Cerebellar cortex (tissue), 1 donor: ENCODE results near the gene NKTR.

Source experiments
- DNase-seq: peaks from one replicate; pipeline ENCODE4 v3.0.0-alpha.2; 2015; ENCODE audit warnings: low spot score

NKTR gene

GRCh38 chr3:42649783-42650182, 49.3 kb downstream of the NKTR start:
- DNase-seq, result no peak

DNA sequence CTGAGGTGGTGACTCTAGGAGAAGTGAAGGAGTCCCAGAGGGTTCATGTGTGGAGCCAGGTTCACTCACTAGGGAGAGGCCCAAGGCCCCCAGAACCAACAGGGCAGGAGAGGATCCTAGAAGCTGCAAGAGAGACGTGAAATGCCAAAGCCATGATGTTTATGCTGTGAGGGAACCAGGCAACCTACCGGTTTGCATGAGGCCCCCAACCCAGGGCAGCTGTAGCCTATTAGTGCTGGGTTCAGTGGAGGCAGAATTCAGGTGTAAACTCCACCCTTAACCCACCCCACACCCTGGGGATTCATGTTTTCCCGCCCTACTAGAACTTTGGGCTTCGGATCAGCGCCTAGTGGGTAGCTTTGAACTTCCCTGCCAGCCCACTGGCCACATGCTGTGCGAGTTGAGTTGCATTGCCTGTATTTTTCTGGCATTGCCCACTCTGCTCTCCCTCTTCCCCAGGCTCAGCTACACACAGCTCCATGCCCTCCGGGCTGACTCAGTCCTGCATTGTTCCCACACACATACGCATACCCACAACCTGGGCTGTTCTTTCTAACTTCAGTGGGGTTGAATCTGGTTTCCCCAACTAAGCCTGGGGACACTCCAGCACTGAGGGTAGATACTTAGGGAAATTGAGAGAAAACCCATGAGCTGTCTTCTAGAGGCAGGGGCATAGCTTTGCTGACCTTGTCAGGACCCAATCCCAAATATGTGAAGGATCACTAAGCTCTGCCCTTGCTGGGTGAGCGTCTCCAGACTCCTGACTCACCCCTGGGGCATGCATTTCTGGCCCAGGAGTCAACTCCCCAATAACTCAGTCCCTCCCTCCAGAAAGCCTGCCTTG, 51.0 kb downstream of the NKTR start:
- DNase-seq, result no peak

DNA sequence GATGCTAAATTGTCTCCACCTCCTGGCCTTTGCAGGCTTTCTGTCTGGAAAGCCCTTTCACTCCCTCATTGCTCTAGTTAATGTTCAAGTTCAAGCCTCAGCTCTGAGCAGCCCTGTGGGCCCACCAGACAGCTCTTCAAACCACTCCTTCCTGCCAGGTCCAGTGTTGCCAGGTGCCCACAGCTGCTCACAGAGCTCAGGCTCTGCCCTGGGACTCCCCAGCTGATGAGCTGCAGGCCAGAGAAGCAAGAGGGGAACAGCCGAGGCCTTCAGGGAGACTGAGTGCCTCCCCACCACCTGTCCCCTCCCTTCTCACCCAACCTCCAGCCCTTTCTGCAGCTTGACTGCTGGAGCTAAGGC, 51.7 kb downstream of the NKTR start:
- no peak for DNase-seq

- DNase-seq, result no peak
These were observed 52.3 kb downstream of the NKTR start for GRCh38 chr3:42652611-42653302.

DNA sequence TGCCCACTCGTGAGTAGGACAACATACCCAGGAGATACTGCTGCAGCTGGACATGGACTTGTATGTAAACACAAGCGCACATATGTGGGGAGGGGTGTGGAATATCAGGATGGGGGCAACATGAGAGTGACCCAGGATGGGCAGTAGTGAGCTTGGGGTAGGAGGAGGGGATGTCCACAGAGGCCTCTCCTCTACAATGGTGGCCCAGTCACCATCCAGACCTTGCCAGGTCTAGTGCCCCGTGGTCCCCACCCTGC, 52.7 kb downstream of the NKTR start:
- DNase-seq, result no peak

GRCh38 chr3:42653560-42654330, 53.3 kb downstream of the NKTR start, which contains the start of gene ZBTB47:
TSS of gene ZBTB47 (plus strand) at chr3:42653697. CDS start at chr3:42658356, 4,659 bp downstream.
- DNase-seq, result no peak

- no peak for DNase-seq
These were observed 54.1 kb downstream of the NKTR start for GRCh38 chr3:42654331-42655201.

GRCh38 chr3:42655331-42655888, 54.9 kb downstream of the NKTR start:
- DNase-seq, result no peak

GRCh38 chr3:42655980-42656679, 55.6 kb downstream of the NKTR start:
- DNase-seq, result no peak

- DNase-seq, result no peak
These were observed 56.5 kb downstream of the NKTR start for GRCh38 chr3:42656680-42657610.

DNA sequence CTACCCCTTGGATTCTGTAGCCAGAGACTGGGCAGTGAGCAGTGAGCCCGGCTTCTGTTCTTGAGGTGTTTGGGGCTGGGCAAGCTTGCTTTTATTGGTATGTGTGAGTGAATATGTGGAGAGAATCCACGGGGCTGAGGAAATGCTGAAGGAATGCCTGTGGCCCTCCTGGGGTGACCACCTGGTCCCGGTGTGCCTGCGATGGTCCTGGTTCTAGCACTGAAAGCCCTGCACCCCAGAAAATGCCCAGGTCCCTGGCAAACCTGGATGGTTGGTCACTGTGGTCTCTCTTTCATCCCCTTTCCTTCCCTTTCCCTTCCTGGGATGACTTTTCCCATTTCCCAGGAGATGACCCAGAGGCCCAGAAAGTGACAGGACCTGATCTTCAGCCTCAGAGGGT, 57.2 kb downstream of the NKTR start:
- DNase-seq, result no peak

- no peak for DNase-seq
These were observed 57.7 kb downstream of the NKTR start for GRCh38 chr3:42658091-42658770.

DNA sequence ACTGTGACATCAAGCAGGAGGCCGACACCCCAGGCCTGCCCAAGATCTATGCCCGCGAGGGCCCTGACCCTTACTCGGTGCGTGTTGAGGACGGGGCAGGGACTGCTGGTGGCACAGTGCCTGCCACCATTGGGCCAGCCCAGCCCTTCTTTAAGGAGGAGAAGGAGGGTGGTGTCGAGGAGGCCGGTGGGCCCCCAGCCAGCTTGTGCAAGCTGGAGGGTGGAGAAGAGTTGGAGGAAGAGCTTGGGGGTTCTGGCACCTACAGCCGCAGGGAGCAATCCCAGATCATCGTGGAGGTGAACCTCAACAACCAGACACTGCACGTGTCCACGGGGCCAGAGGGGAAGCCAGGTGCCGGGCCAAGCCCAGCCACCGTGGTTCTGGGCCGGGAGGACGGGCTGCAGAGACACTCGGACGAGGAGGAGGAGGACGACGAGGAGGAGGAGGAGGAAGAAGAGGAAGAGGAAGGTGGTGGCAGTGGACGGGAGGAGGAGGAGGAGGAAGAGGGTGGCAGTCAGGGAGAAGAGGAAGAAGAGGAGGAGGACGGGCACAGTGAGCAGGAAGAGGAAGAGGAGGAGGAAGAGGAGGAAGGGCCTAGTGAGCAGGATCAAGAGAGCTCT, 58.4 kb downstream of the NKTR start:
- DNase-seq, result no peak

DNA sequence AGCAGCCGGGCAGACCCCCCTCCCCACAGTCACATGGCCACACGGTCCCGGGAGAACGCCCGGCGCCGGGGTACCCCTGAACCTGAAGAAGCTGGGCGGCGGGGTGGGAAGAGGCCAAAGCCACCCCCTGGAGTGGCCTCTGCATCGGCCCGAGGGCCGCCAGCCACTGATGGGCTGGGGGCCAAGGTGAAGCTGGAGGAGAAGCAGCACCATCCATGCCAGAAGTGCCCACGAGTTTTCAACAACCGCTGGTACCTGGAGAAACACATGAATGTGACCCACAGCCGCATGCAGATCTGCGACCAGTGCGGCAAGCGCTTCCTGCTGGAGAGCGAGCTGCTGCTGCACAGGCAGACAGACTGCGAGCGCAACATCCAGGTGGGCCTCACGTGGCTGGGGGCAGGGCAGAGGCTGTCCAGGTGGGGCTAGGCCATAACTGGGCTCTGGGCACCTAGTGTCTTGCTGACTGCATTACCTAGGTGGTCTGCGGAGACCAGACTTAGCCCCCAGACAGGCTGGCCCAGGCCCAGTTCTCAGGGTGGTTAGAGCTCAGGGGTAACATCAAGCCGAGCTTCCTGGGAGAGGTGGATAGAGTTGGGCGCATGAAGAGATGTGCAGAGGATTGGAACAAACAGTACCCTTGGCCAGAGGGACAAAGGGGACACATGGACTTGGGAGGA, 59.1 kb downstream of the NKTR start:
- DNase-seq, result no peak

DNA sequence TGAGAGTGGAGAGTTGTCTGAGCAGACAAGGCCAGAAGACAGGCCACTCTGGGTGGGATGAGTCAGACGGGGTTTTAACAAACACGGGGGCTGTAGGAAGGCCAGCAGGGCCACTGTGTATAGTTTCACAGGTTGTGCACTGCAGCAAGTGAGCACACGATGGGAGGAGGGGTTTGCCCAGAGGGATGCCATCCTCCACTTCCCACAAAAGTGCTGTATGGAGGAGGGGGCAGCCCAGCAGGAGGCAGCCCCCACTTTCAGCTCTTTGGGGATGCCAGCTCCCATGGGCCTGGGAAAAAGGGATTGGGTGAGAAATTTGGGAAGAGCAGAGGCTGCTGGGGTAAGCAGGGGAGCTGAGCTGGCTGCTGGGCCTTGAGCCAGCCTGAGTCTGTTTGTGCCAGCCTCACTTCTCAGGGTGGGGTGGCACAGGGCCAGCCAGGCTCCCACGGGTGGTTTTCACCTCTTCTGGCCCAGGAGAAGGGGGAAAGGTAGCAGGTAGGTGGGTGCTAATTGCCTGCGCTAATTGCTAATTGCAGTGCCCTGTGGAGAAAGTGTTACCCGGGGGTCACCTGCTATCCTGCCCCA, 59.7 kb downstream of the NKTR start:
- DNase-seq, result no peak

DNA sequence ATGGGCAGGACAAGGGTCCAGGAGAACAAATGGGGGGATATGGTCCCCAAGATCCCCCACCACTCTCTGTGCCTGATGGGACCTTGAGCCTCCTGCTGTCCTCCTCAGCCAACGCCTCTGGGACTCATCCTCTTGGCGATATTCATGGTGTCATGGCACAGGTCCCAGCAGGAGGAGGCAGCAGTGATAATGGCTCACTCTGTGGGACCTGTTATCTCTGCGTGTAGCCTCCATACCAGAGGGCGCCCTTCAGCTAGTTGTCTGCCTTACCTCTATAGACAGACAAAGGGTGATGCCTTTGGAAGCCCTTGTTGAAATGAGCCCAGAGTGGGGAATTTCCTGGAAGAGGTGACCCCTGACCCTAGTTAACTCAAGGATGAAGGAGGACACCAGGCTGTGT, 60.4 kb downstream of the NKTR start:
- no peak for DNase-seq

DNA sequence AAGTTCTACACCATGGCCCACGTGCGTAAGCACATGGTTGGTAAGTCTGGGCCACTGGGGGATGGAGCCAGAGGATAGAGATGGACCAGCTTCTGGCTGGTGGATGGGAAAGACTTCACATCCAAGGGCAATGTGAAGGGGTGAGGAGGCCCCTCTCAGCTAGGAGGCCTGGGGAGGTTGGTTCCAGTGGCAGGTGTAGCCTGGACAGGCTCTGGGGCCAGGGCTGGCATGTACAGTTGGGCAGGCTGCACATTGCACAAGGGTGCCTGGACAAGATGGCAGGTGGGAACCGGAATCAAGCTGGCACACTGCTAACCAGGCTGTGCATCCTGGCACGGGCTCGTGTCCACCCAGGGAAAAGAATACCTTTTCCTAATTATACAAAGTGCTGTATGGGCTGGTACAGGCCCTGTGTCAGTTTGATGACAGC, 61.1 kb downstream of the NKTR start:
- peak; percentile 57 for DNase-seq
